ENCODE measurements around the gene APLF.

DNA sequence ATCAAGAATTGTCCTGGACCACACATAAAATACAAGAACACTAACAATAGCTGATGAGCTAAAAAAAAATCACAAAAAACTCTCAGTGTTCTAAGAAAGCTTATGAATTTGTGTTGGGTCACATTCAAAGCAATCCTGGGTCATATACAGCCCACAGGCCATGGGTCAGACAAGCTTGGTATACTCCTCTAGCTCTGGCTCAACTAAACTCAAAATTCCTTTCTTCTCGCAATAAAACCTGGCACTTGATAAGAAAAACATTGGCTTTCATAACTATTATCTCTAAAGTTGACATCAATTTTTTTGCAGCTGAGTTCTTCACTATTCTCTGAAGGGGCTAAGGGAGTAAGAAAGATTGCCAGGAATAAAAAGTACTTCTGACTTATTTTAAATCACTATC lies 38.6 kb upstream of the APLF start:
- TF ChIP-seq, protein P1, sequence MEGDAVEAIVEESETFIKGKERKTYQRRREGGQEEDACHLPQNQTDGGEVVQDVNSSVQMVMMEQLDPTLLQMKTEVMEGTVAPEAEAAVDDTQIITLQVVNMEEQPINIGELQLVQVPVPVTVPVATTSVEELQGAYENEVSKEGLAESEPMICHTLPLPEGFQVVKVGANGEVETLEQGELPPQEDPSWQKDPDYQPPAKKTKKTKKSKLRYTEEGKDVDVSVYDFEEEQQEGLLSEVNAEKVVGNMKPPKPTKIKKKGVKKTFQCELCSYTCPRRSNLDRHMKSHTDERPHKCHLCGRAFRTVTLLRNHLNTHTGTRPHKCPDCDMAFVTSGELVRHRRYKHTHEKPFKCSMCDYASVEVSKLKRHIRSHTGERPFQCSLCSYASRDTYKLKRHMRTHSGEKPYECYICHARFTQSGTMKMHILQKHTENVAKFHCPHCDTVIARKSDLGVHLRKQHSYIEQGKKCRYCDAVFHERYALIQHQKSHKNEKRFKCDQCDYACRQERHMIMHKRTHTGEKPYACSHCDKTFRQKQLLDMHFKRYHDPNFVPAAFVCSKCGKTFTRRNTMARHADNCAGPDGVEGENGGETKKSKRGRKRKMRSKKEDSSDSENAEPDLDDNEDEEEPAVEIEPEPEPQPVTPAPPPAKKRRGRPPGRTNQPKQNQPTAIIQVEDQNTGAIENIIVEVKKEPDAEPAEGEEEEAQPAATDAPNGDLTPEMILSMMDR (IDR thresholded peaks at IDR 0.05) = no peak
- no peak for TF ChIP-seq POLR2A (IDR thresholded peaks at IDR 0.05)
